COLO668 (cell line): ENCODE results near the gene NCOA3.
"Not testable (repeated sequence)": the region's sequence is repeated elsewhere in the genome, so short reads cannot be mapped to it uniquely, and the experiment has no call there.

Source experiments
- DNase-seq: peaks from one replicate; lab custom pipeline; 2025; ENCODE audit not compliant: unreplicated experiment; lab: John Stamatoyannopoulos, UW

The NCOA3 gene

DNA sequence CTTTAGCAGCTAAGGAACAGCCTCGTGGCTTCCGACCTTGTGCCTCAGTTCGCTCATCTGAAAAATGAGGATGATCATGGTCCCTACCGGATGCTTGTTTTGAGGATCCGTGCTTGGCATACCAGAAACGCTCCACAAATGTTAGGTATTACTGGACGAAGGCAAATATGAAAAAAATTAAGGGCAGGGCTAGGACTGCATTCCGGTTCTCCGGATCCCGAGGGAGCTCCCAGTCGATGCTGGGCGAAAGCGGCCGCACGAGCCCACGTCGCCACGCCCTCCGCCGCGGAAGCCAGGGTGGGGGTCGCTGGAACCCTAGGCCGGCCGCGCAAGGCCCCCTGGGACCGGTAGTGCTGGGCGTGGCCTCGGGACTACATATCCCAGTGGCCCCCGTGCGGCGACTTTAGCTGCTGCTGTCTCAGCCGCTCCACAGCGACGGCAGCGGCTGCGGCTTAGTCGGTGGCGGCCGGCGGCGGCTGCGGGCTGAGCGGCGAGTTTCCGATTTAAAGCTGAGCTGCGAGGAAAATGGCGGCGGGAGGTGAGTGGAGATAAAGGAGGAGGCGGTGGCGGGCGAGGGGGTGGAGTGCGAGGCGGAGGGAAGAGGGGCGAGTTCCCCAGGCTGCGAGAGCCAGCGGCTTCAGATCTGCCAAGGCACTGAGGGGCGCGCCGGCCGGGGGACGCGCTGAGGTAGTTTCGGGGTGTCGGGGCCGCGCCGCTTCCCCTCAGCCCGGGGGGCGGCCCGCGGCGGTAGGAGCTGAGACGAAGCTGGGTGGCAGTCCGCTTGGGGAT is at the start of gene NCOA3:
Gene NCOA3, plus strand, starts transcription at position 406 of the 789 bp plus-strand sequence. CDS start 120,361 bp downstream, outside the sequence.
- DNase-seq, result peak; percentile 99

DNA sequence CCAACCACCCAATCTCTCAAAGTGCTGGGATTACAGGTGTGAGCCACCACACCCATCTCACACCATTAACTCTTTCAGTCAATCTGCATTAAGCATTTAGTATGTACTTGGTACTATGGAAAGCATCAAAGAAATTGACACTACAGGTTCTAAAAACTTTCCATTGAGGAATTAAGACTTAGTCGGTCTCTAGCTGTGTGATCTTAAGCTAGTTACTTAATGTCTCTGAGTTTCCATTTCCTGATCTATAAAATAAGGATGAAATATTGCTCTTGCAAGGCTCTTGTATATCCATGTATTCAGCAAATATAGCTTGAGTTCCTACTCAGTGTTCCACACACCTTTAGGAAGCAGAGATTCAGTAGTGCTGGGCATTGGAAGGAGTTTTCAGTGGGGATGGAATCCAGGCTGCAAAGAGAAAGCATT is 48.9 kb upstream of the NCOA3 start:
- DNase-seq, result no peak

DNA sequence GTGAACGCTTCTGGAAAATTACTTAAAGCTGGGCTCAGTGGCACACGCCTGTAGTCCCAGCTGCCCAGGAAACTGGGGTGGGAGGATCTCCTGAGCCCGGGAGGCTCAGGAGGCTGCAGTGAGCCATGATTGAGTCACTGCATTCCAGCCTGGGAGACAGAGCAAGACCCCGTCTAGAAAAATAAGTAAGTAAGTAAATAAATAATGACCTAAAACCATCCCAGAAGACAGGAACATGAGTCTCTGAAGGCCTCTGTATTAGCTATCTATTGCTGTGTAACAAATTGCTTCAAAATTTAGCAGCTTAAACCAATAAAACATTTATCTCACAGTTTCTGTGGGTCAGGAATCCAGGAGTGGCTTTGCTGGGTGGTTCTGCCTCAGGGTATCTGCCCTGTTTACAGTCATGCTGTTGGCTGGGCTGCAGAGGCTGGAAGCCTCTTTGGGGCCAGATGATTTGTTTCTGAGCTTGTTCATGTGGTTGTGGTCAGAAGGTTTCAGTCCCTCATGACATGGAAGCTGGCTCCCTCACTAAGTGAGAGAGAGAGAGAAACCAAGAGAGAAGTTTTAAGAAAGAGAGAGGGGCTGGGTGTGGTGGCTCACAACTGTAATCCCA is 48.4 kb upstream of the NCOA3 start:
- no peak for DNase-seq

DNA sequence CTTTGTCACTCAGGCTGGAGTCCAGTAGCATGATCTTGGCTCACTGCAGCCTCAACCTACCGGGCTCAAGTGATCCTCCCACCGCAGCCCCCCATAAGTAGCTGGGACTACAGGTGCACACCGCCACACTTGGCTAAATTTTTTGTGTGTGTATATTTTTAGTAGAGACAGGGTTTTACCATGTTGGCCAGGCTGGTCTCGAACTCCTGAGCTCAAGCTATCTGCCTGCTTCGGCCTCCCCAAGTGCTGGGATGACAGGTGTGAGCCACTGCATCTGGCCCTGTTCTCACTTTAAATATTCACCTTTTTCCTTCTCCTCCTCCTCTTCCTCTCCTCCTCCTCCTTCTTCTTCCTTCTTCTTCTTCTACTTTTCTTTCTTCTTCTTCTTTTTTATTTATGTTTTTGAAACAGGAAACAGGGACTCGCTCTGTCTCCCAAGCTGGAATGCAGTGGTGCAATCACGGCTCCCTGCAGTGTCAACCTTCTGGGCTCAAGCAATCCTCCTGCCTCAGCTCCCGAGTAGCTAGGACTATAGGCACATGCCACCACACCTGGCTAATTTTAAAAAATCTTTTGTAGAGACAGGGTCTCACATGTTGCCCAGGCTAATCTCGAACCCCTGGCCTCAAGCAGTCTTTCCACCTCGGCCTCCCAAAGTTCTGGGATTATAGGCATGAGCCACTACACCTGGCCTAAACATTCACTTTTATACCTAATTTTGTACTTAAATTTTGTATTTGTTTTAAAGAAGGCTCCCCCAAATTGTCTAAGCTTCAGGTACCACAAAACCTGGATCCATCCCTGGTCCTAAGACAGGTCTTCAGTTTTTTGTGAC is 47.2 kb upstream of the NCOA3 start:
- no peak for DNase-seq

DNA sequence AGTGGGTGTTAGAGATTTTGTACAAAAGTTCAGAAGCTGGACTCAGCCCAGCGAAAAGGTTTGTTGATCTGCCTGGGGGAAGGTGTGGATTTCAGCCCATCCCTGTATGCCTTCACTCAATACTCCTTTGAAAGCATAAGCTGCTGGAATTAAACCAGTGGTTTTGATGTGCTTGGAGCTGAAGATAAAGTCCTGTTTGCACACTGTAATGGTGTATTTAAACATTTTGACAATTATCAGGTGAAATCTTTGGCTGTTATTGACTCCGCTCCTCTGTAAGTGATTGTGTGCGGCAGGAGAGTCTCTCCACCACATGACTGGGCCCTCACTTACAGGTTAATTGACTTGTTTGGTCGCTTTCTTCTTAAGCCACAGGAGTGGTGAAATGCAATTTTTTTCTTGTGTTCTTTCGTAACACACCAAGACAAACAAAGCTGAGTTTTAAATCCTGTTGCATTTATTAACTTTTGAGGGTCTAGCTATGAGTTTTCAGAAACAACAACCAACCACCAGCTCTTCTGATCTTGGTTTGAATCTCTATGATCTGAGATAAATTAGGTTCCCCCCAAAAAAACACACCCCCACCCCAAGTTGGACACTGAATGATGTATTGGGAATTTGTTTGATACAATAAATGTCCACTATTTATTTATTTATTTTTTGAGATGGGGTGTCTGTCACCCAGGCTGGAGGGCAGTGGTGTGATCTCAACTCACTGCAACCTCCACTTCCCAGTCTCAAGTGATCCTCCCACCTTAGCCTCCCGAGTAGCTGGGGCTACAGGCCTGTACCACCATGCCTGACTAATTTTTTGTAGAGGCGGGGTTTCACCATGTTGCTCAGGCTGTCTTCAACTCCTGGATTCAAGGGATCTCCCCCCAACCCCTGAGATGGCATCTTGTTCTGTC is 46.3 kb upstream of the NCOA3 start:
- no peak for DNase-seq

DNA sequence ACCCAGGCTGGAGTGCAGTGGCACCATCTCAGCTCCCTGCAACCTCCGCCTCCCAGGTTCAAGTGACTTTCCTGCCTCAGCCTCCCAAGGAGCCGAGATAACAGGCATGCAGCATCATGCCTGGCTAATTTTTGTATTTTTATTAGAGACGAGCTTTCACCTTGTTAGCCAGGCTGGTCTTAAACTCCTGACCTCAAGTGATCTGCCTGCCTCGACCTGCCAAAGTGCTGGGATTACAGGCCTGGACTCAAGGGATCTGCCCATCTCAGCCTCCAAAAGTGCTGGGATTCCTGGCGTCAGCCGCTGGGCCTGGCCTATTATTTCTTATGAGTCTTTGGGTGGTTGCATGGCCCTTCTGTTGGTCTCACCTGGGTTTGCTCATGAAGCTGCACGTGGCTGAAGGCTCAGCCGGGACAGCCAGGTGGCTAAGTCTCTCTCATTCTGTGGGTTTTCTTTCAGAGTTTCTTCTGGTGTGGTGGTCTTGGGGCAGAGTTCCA is 45.6 kb upstream of the NCOA3 start:
- no peak for DNase-seq

DNA sequence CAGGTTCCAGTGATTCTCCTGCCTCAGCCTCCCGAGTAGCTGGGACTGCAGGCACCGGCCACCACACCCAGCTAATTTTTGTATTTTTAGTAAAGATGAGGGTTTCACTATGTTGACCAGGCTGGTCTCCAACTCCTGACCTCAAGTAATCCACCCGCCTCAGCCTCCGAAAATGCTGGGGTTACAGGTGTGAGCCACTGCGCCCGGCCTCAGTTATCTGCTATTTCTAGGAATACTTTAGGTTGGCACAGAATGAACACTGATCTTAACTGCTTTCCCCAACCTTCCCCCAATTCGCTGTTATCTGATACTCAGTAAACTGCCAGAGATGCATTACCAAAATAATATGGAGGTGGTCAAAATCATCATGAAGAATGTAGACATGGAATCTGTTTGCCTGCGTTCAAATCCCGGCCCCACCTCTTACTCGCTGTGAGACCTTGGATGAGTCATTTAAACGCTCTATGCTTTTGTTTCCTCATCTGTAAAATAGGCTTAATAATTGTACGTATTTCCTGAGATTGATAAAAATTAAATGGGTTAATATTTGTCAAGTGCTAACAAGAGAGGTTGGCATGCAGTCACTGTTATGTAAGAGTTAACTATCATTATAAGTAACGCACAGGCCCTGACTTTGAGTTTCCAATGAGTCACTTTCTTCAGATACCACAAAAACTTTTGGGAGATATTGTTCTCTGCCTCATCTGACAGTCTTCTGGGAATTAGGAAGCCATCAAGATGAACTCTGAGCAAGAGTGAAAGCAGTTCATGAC is 44.5 kb upstream of the NCOA3 start:
- no peak for DNase-seq

DNA sequence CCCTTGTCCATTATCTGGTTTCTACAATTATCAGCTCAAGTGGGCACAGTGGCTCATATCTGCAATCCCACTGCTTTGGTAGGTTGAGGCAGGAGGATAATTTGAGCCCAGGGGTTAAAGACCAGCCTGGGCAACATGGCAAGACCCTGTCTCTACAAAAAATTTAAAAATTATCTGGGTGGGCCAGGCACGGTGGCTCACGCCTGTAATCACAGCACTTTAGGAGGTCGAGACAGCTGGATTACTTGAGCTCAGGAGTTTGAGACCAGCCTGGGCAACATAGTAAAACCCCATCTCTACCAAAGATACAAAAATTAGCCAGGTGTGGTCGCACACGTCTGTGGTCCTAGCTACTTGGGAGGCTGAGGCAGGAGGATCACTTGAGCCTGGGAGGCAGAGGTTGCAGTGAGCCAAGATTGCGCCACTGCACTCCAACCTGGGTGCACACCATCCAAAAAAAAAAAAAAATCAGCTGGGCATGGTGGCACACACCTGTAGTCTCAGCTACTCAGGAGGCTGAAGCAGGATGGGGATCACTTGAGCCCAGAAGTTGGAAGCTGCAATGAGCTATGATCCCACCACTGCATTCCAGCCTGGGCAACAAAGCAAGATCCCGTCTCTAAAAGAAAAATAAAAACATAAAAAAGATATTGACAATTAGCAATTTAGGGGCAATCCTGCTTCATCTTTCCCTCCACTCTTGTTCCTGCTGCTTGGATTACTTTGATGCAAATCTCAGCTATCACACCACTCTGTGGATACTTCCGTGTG is 43.2 kb upstream of the NCOA3 start:
- not testable (repeated sequence) for DNase-seq

DNA sequence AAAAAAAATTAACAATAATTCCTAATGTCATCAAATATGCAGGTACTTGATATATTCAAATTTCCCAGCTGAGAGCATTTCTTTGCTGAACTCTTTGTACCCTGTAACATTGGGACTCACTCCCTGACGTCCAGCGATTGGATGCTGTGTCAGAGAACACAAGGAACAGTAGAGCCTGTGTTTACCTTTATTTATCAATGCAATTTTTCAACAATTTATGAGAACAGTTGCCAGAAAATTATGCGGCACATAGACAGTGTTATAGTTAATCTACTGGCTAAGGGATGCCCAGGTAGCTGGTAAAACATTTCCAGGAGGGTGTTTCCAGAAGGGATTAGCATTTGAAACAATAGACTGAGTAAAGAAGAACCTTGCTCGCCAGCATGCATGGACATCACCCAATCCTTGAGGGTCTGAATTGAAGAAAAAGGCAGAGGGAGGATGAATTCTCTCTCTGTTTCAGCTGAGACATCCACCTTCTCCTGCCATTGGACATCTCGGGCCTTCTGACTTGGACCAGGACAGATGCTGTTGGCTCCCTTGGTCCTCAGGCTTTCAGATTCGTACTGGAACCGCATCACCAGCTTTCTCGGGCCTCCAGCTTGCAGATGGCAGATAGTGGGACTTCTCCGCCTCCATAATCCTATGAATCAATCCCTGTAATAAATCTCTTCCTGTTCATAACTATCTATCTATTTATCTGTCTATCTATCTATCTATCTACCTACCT is 42.2 kb upstream of the NCOA3 start:
- DNase-seq, result no peak

DNA sequence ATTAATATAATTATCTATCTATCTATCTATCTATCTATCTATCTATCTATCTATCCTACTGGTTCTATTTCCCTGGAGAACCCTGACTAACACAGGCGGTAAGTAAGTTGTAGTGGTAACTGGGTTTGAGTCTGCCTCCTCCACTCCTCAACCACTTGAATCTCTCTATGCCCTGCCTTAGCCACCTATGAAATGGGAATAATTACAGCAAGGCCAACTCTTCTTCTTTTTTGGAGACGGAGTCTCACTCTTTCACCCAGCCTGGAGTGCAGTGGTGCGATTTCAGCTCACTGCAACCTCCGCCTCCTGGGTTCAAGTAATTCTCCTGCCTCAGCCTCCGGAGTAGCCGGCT is 41.0 kb upstream of the NCOA3 start:
- not testable (repeated sequence) for DNase-seq

DNA sequence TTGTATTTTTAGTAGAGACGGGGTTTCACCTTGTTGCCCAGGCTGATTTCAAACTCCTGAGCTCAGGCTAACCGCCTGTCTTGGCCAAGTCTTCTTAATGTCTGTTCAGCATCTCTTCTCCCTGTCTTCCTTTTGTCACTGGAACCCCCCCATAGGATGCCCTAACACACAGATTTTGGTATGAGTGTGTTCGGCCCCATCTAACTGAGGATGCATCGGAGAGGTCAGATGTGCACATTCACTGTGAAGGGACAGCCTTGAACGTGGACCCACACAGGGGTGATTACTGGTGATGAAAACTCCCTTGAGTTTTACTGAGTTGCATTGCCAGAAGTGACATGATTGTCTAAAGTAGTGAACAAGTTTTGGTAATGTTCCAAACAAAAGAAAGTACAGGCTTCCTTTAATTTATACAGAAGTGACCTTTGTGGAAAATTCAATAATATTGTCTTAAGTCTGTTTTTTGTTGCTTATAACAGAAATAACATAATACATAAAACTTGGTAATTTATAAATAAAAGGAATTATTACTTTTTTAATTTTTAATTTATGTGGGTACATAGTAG is 40.5 kb upstream of the NCOA3 start:
- no peak for DNase-seq

DNA sequence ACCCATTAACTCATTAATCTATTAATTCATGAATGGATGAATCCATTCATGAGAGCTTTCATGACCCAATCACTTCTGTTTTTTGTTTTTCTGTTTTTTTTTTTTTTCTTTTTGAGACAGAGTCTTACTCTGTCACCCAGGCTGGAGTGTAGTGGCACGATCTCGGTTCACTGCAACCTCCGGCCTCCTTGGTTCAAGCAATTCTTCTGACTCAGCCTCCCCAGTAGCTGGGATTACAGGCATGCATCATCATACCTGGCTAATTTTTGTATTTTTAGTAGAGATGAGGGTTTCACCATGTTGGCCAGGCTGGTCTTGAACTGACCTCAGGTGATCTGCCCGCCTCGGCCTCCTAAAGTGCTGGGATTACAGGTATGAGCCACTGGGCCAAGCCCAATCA is 39.8 kb upstream of the NCOA3 start:
- not testable (repeated sequence) for DNase-seq

DNA sequence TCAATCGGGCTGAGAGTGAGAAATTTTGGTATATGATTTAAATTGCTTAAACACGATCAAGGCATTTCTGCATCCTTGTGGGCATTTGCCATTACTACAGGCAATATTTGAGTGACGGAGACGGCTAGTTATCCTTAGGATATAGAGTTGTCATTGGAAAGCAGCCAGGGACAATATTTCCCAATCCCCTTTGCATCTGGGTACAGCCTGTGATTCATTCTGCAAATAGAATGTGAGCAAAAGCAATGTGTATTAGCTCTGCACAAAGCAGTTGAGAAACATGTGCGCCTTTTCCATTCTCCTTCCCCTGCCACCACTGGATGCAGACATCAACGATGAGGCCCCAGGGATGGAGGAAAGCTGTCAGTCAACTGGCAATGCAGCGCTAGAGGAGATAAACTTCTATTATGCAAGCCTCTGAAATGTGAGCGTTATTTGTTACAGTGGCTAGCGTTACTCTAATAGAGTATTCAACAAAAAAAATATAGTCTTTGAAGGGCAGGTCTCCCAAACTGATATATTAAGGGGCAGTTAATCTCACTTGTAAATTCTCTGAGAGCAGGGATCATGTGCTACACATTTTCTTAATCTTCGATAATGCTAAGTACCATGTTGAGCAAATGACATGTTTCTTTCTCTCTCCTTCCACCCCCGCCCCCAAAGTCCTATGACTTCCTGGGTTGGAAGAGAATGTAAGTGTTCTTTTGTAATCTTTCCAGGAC is 37.1 kb upstream of the NCOA3 start:
- peak; percentile 25 for DNase-seq

DNA sequence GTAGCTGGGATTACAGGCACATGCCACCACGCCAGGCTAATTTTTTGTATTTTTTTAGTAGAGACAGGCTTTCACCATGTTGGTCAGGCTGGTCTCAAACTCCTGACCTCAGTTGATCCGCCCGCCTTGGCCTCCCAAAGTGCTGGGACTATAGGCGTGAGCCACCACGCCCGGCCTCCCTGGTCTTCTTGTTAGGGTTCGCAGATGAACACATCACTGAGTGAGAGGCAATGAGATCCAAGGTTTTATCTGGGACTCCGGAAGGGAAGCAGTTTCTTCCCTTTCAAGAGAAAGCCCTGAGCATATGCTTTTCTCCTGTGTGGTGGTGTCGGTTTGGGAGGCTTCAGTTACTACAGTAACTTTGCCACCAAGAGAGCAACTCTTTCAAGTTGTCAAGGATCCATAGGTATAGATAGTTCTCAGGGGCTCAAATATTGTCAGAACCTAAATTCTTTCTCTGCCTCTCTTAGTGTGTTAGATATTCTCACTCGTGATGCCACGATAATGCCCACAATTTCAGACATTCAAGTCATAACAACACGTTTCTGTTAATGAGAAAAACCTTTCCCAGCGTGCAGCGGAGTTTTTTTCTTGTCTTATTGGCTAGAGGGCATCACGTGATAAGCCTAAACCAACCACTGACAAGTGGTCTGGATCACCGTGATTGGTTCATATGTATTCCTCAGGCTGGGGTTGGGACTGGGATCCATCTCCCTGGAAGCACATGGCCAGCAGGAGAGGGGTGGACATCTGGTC is 36.2 kb upstream of the NCOA3 start:
- DNase-seq, result no peak

DNA sequence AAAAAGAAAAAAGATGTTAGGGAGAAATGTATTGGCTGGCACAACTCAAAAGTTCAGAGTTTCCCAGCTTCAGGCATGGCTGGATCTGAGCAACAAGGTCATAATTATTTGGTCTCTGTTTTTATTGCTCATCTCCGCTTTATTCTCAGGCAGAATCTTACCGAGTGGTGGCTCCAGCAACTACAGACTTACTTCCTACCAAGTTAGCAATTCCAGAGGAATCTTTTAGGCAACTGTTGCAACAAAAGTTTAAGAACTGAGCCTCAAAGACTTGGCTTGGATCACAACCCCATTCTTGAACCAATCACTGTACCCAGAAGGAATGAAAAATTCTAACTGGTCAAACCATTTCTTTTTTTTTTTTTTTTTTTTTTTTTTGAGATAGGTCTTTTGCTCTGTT is 35.5 kb upstream of the NCOA3 start:
- DNase-seq, result no peak

DNA sequence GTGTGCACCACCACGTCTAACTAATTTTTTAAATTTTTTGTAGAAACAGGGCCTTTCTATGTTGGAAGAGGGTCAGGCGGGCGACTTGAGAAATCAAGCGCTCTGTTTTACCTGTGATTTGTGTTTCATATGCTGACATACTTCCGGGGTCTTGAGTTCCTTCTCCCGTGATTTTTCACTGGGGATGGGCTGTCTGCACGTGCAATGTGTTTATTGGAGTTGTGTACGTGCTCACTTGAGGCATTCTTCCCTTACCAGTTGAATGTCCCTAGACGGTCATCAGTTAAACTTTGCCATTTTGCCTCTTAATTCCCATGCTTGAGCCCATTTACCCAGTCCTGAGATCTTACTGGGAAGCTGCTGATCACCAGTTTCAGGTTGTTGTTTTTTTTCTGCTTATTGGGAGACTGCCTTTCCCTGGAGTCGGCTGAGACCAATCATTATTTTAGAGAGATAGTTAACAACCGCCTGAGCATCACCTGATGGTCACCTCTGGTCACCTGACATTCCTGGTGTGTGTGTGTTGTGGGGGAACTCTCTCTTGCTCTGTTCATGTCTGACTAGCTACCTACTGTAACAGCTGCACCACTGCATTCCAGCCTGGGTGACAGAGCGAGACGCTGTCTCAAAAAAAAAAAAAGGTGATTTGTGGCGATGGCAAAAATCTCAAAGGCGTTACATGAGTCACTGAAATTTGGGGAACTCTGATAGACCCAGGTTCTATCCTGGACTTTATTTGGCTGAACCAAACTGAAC is 34.8 kb upstream of the NCOA3 start:
- DNase-seq, result no peak
